Spleen (tissue), 13 donors: ENCODE data around the gene TMEM30A. TPM values are rescaled to one million over a fixed set of nuclear protein-coding genes. Genes with fewer than 3 reads are reported as not detected.
A peak's percentile ranks its signal among the peaks of the same experiment; 100 is the strongest.

ENCODE experiments used
- DNase-seq: peaks from one replicate; pipeline ENCODE4 v3.0.0-alpha.2; 2020
- H3K27ac ChIP-seq, 8 donors: fragments of 200-600 bp; sonication (generic) in 7 of 8; 1 replicate in 4 of 8; 2 replicates in 4 of 8; pipeline versions ENCODE4 v1.5.0 to v1.8.0; 2016 to 2021; ENCODE audit warnings: inconsistent platforms in 4 of 8, mild to moderate bottlenecking in 4 of 8, moderate library complexity in 1 of 8
- H3K27me3 ChIP-seq, 7 donors: fragments of 200-600 bp; sonication (generic) in 6 of 7; replicated peaks in 1 of 7; 1 replicate in 4 of 7; 2 replicates in 3 of 7; pipeline versions ENCODE4 v1.5.0 to v1.8.0; 2016 to 2021; ENCODE audit warnings: inconsistent platforms in 3 of 7, mild to moderate bottlenecking in 1 of 7
- H3K36me3 ChIP-seq, 6 donors: fragments of 200-600 bp; sonication (generic) in 5 of 6; 1 replicate in 4 of 6; 2 replicates in 2 of 6; pipeline versions ENCODE4 v1.5.0 to v1.8.0; 2016 to 2021; ENCODE audit warnings: inconsistent platforms in 2 of 6
- H3K4me1 ChIP-seq, 6 donors: fragments of 200-600 bp; sonication (generic) in 5 of 6; 1 replicate in 3 of 6; 2 replicates in 3 of 6; pipeline versions ENCODE4 v1.5.0 to v1.8.0; 2016 to 2021; ENCODE audit warnings: inconsistent platforms in 3 of 6
- H3K4me3 ChIP-seq, 8 donors: fragments of 200-600 bp; sonication (generic) in 7 of 8; 1 replicate in 4 of 8; 2 replicates in 4 of 8; pipeline versions ENCODE4 v1.5.0 to v1.8.0; 2016 to 2021; ENCODE audit warnings: inconsistent platforms in 4 of 8, mild to moderate bottlenecking in 4 of 8, moderate library complexity in 2 of 8
- H3K9me3 ChIP-seq, 8 donors: fragments of 200-600 bp; sonication (generic) in 7 of 8; 1 replicate in 4 of 8; 2 replicates in 4 of 8; pipeline versions ENCODE4 v1.5.0 to v1.8.0; 2016 to 2021; ENCODE audit warnings: inconsistent platforms in 4 of 8
- CTCF ChIP-seq, 11 experiments: fragments of 200-600 bp in 7 of 11; fragments of 450-650 bp in 4 of 11; sonication (generic) in 4 of 11; IDR thresholded peaks in 8 of 11; conservative IDR thresholded peaks in 3 of 11; 1 replicate in 7 of 11; 2 replicates in 4 of 11; pipeline versions ENCODE4 v1.4.0 to v1.8.0; 2016 to 2021; ENCODE audit warnings: antibody characterized with exemption in 11 of 11, inconsistent platforms in 4 of 11, mild to moderate bottlenecking in 1 of 11
- POLR2A ChIP-seq, 3 donors: fragments of 450-650 bp; IDR thresholded peaks; one replicate each; pipeline ENCODE4 v1.5.1; 2017; ENCODE audit warnings: antibody characterized with exemption in 3 of 3, mild to moderate bottlenecking in 1 of 3
- POLR2AphosphoS5 ChIP-seq, 3 donors: sonication (generic); formaldehyde crosslinking; IDR thresholded peaks; one replicate each; pipeline ENCODE4 v1.5.1; 2017; ENCODE audit warnings: antibody characterized with exemption in 3 of 3
- WGBS, 5 donors: extraction: QIAGEN DNeasy Blood & Tissue Kit in 3 of 5; methylation state at CpG; one replicate each; pipeline versions ENCODE4 v1.1.5 to v1.1.7; 2013 to 2018; 5-methylcytosine and 5-hydroxymethylcytosine counted together
- intact Hi-C: fragments of 100-400 bp; cut with DNase I; formaldehyde crosslinking; loops from one replicate; pipeline ENCODE4 v1.15.0; 2023; ENCODE audit warnings: low total_unique reads
- long read RNA-seq, 2 donors: transcript quantifications; one replicate each; lab custom pipeline, GENCODE V29; 2026
- polyA plus RNA-seq, 3 donors: library from polyadenylated mRNA; stranded (reverse); fragments of 200-250 nt; gene quantifications; one replicate each; pipeline ENCODE4 v1.2.1, GENCODE V29; 2013
- total RNA-seq, 7 donors: library from RNA; depleted of rRNA in 3 of 7; stranded (reverse); fragments of >200 nt in 3 of 7; fragmentation: NEBNext Ultra II Directional in 4 of 7; extraction: Animal tissue kit (Norgen Biotek cat#: 25700) in 4 of 7; gene quantifications; one replicate each; pipeline versions ENCODE4 v1.1.0 to v1.2.1, GENCODE V29; 2016 to 2021
- donor health status: healthy with polysubstance abuse.
- donor health status: DM: no; HTN: no; CAD: no; lungs with moderate emphysema.
- donor health status: DM: no; HTN: no; CAD: no.
- donor health status: Bipolar disorder and iron deficiency.
- donor health status: healthy.
- donor health status: DM: no; HTN: no; CAD: no.
- donor health status: DM: yes; HTN: yes; CAD: no.

The TMEM30A gene
- total RNA-seq (100 to 1,000 TPM in 2 of 7 donors, 10 to 100 TPM in 5; 84.2 to 111 (median 93.1) TPM), polyA plus RNA-seq (10 to 100 TPM; 19.9 to 22.8 (median 21.9) TPM)
- long read RNA-seq, donor 1, full-length matches to known transcripts: 26 of 46 reads
- long read RNA-seq, donor 1, partial matches to known transcripts: 20 of 46 reads
- long read RNA-seq, donor 1, other reads (novel, unspliced or antisense): 0 of 46 reads
- long read RNA-seq, donor 2, full-length matches to known transcripts: 27 of 43 reads
- long read RNA-seq, donor 2, partial matches to known transcripts: 16 of 43 reads
- long read RNA-seq, donor 2, other reads (novel, unspliced or antisense): 0 of 43 reads

GRCh38 chr6:75284632-75285282 lies at the start of gene TMEM30A:
TSS of gene TMEM30A (minus strand) at chr6:75284792. CDS start at chr6:75284638, 154 bp downstream.
- intact Hi-C loops: no loop called here
- TF ChIP-seq POLR2A (IDR thresholded peaks at IDR 0.05) (peak in 1 of 3 donors; percentile 94), CTCF (IDR thresholded peaks at IDR 0.05 in 8 of 11, conservative IDR thresholded peaks at IDR 0.05 in 3 of 11) (peak in 4 of 11 experiments; percentile 5 to 48 (median 40)), POLR2AphosphoS5 (IDR thresholded peaks at IDR 0.05) (peak; percentile 99 to 100 (median 99))
- peak within 1 kb of the TSS; percentile 76 to 93 (median 86) for H3K4me3 ChIP-seq
- no peaks in the 10 kb centered on the region for H3K9me3 ChIP-seq
- WGBS, 5 donors: 0 to 1% (median 0%) methylated on average over 54 to 55 of the region's 55 CpGs
- H3K27ac ChIP-seq: peak within 1 kb of the TSS; percentile 83 to 96 (median 94)
- H3K36me3 ChIP-seq: no peaks in the 10 kb centered on the region
- H3K4me1 ChIP-seq: peaks cover 19 to 75% (median 65%) of the 10 kb centered on the region in 6 donors
- peak; percentile 97 for DNase-seq
- H3K27me3 ChIP-seq: no peaks in the 10 kb centered on the region

GRCh38 chr6:75333676-75334200 lies 49.1 kb upstream of the TMEM30A start:
- H3K4me3 ChIP-seq: no peak overlapping the region
- intact Hi-C loops: no loop called here
- no peak for TF ChIP-seq POLR2AphosphoS5 (IDR thresholded peaks at IDR 0.05)
- no peak for TF ChIP-seq POLR2A (IDR thresholded peaks at IDR 0.05)
- TF ChIP-seq CTCF (IDR thresholded peaks at IDR 0.05 in 8 of 11, conservative IDR thresholded peaks at IDR 0.05 in 3 of 11): no peak
- H3K36me3 ChIP-seq: no peaks in the 10 kb centered on the region
- peaks cover 0 to 6% (median 0%) of the 10 kb centered on the region in 7 donors for H3K27me3 ChIP-seq
- DNase-seq: no peak
- H3K27ac ChIP-seq: no peak overlapping the region
- H3K4me1 ChIP-seq: no peaks in the 10 kb centered on the region
- no peaks in the 10 kb centered on the region for H3K9me3 ChIP-seq
- WGBS, 5 donors: 90 to 97% (median 93%) methylated on average over 2 of the region's 2 CpGs

DNA sequence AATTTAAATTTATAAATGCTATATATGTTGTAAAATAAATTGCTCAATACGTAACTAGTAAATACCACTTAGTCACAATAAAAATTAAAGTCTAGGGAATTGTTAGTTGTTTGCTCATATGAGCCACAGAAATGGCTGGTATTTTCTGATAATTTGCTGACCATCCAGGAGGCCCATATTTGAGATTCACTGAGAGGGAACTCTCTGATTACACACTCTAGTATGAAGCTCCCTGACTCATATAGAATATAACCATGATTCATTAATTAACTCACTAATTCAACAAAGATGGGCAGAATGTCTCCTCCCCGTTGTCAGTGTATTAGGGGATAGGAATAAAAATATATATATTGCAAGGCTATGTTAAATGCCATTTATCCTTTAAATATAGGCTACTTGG lies 46.6 kb upstream of the TMEM30A start:
- TF ChIP-seq CTCF (IDR thresholded peaks at IDR 0.05 in 8 of 11, conservative IDR thresholded peaks at IDR 0.05 in 3 of 11) (no peak), POLR2AphosphoS5 (IDR thresholded peaks at IDR 0.05) (no peak), POLR2A (IDR thresholded peaks at IDR 0.05) (no peak)
- Histone ChIP-seq H3K4me1 (no peaks in the 10 kb centered on the region), H3K27me3 (peaks cover 0 to 6% (median 0%) of the 10 kb centered on the region in 7 donors), H3K36me3 (no peaks in the 10 kb centered on the region), H3K27ac (no peak overlapping the region), H3K4me3 (no peak overlapping the region), H3K9me3 (no peaks in the 10 kb centered on the region)
- intact Hi-C loops: no loop called here
- 83 to 94% (median 88%) methylated on average over 2 of the region's 2 CpGs for WGBS, 5 donors
- no peak for DNase-seq

DNA sequence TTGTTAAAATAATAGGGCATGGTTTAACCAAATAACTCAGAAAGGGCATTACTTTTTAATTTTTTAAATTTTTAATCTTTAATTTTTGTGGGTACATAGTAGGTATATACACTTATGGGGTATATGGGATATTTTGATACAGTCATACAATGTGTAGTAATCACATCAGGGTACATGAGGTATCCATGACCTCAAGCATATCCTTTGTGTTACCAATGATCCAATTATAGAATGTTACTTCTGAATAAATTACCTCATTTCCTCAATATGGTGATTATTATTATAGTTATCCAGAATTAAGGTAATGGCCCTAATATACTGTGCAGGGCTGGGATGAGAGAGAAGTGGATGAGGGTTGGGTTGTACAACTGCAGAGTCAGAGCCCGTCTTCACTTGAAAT lies 45.1 kb upstream of the TMEM30A start:
- WGBS, 5 donors: 93 to 100% (median 96%) methylated on average over 1 of the region's 1 CpG
- TF ChIP-seq POLR2AphosphoS5 (IDR thresholded peaks at IDR 0.05) (no peak), POLR2A (IDR thresholded peaks at IDR 0.05) (no peak), CTCF (IDR thresholded peaks at IDR 0.05 in 8 of 11, conservative IDR thresholded peaks at IDR 0.05 in 3 of 11) (no peak)
- no peaks in the 10 kb centered on the region for H3K9me3 ChIP-seq
- DNase-seq: no peak
- H3K27ac ChIP-seq: no peak overlapping the region
- intact Hi-C loops: no loop called here
- no peaks in the 10 kb centered on the region for H3K4me1 ChIP-seq
- no peaks in the 10 kb centered on the region for H3K36me3 ChIP-seq
- H3K27me3 ChIP-seq: peaks cover 0 to 6% (median 0%) of the 10 kb centered on the region in 7 donors
- H3K4me3 ChIP-seq: no peak overlapping the region
